Neural progenitor cell (in vitro differentiated cells): ENCODE measurements around the gene TRAPPC12. TPM values are rescaled to one million over a fixed set of nuclear protein-coding genes. Genes with fewer than 3 reads are reported as not detected.

ENCODE experiments used
- DNase-seq: peaks from one replicate; pipeline ENCODE4 v3.0.0-alpha.2; 2016; ENCODE audit warnings: low spot score
- H2AFZ ChIP-seq: fragments of 200-600 bp; sonication (generic); replicated peaks from 2 replicates; pipeline ENCODE4 v1.6.1; 2016; ENCODE audit warnings: antibody characterized with exemption
- H3F3A ChIP-seq: fragments of 200-600 bp; sonication (generic); 2 replicates; pipeline ENCODE4 v1.6.1; 2016; ENCODE audit warnings: antibody characterized with exemption, low read depth
- H3K27ac ChIP-seq: fragments of 200-600 bp; sonication (generic); 2 replicates; pipeline ENCODE4 v1.5.1; 2016; ENCODE audit warnings: mild to moderate bottlenecking
- H3K27me3 ChIP-seq: fragments of 200-600 bp; sonication (generic); 2 replicates; pipeline ENCODE4 v1.6.1; 2016; ENCODE audit warnings: mild to moderate bottlenecking, moderate library complexity
- H3K36me3 ChIP-seq: fragments of 200-600 bp; sonication (generic); 2 replicates; pipeline ENCODE4 v1.5.1; 2016
- H3K4me1 ChIP-seq: fragments of 200-600 bp; sonication (generic); 2 replicates; pipeline ENCODE4 v1.6.1; 2016; ENCODE audit warnings: mixed run types
- H3K4me2 ChIP-seq: fragments of 200-600 bp; sonication (generic); 2 replicates; pipeline ENCODE4 v1.6.1; 2016
- H3K4me3 ChIP-seq: fragments of 200-600 bp; sonication (generic); 2 replicates; pipeline ENCODE4 v1.5.1; 2016
- H3K79me2 ChIP-seq: fragments of 200-600 bp; sonication (generic); 2 replicates; pipeline ENCODE4 v1.6.1; 2016; ENCODE audit warnings: low read depth
- H3K9ac ChIP-seq: fragments of 200-600 bp; sonication (generic); 2 replicates; pipeline ENCODE4 v1.6.1; 2016
- H3K9me3 ChIP-seq: fragments of 200-600 bp; sonication (generic); 2 replicates; pipeline ENCODE4 v1.5.1; 2016; ENCODE audit warnings: low read depth
- H4K20me1 ChIP-seq: fragments of 200-600 bp; sonication (generic); 2 replicates; pipeline ENCODE4 v1.6.1; 2016; ENCODE audit warnings: low read depth
- H3K27ac Mint-ChIP-seq: 3 replicates; pipeline ENCODE4 v1.8.0; 2021; ENCODE audit warnings: mixed read lengths
- H3K27me3 Mint-ChIP-seq: 2 replicates; pipeline ENCODE4 v1.8.0; 2022; ENCODE audit warnings: low read depth, mild to moderate bottlenecking, inconsistent platforms, moderate library complexity, mixed read lengths; ENCODE audit not compliant: insufficient read depth
- H3K36me3 Mint-ChIP-seq: 3 replicates; pipeline ENCODE4 v1.8.0; 2021; ENCODE audit warnings: mixed read lengths
- H3K4me1 Mint-ChIP-seq: 3 replicates; pipeline ENCODE4 v1.8.0; 2021; ENCODE audit warnings: mixed read lengths
- H3K4me3 Mint-ChIP-seq: 3 replicates; pipeline ENCODE4 v1.8.0; 2021; ENCODE audit warnings: mild to moderate bottlenecking, moderate library complexity, mixed read lengths
- H3K9me3 Mint-ChIP-seq: 3 replicates; pipeline ENCODE4 v1.8.0; 2020; ENCODE audit warnings: mixed read lengths
- CTCF ChIP-seq: fragments of 200-600 bp; sonication (generic); IDR thresholded peaks from 2 replicates; pipeline ENCODE4 v1.5.1; 2017; ENCODE audit warnings: antibody characterized with exemption, mild to moderate bottlenecking
- EZH2 ChIP-seq: fragments of 200-600 bp; sonication (generic); IDR thresholded peaks from 2 replicates; pipeline ENCODE4 v1.6.1; 2017; ENCODE audit warnings: antibody characterized with exemption, mild to moderate bottlenecking, moderate library complexity
- EZH2phosphoT487 ChIP-seq: fragments of 200-600 bp; sonication (generic); IDR thresholded peaks from 2 replicates; pipeline ENCODE4 v1.6.1; 2017; ENCODE audit warnings: antibody characterized with exemption
- total RNA-seq: library from RNA; depleted of rRNA; stranded (reverse); fragments of >200 nt; gene quantifications from 2 replicates; pipeline ENCODE4 v1.2.3, GENCODE V29; 2015; ENCODE audit warnings: low replicate concordance

Gene TRAPPC12
- total RNA-seq, 1 donor from 2014 or later, result 59.5 TPM

- H3K36me3 Mint-ChIP-seq, result peaks cover 10% of the 10 kb centered on the region
Measured at GRCh38 chr2:3486047-3487027, 106.8 kb downstream of the TRAPPC12 start.

GRCh38 chr2:3487028-3487425 lies 107.5 kb downstream of the TRAPPC12 start:
- no peaks in the 10 kb centered on the region for H3K9me3 ChIP-seq
- Mint-ChIP-seq H3K27ac (no peak overlapping the region), H3K27me3 (peaks cover 5% of the 10 kb centered on the region), H3K4me1 (peaks cover 20% of the 10 kb centered on the region), H3K9me3 (peaks cover 8% of the 10 kb centered on the region), H3K36me3 (peaks cover 10% of the 10 kb centered on the region), H3K4me3 (no peak overlapping the region)
- no peak for DNase-seq
- H3K4me3 ChIP-seq, result no peak overlapping the region
- TF ChIP-seq CTCF (no peak), EZH2 (no peak), EZH2phosphoT487 (no peak)
- no peaks in the 10 kb centered on the region for H3K79me2 ChIP-seq
- H3F3A ChIP-seq, result no peaks in the 10 kb centered on the region
- H3K4me1 ChIP-seq, result no peaks in the 10 kb centered on the region
- no peak overlapping the region for H3K9ac ChIP-seq
- H3K36me3 ChIP-seq, result no peaks in the 10 kb centered on the region
- H3K27me3 ChIP-seq, result no peaks in the 10 kb centered on the region
- H2AFZ ChIP-seq, result no peak overlapping the region
- H3K27ac ChIP-seq, result no peak overlapping the region
- H3K4me2 ChIP-seq, result no peak overlapping the region
- H4K20me1 ChIP-seq, result no peaks in the 10 kb centered on the region

More at GRCh38 chr2:3486047-3487027, 106.8 kb downstream of the TRAPPC12 start:
- Histone ChIP-seq H3K4me2 (no peak overlapping the region), H3K79me2 (no peaks in the 10 kb centered on the region), H3K27ac (no peak overlapping the region), H3K9me3 (no peaks in the 10 kb centered on the region), H3K27me3 (no peaks in the 10 kb centered on the region), H3K4me1 (no peaks in the 10 kb centered on the region), H3K36me3 (no peaks in the 10 kb centered on the region), H3K9ac (no peak overlapping the region), H3K4me3 (no peak overlapping the region), H2AFZ (no peak overlapping the region), H4K20me1 (no peaks in the 10 kb centered on the region), H3F3A (no peaks in the 10 kb centered on the region)
- Mint-ChIP-seq H3K9me3 (peaks cover 8% of the 10 kb centered on the region), H3K27ac (no peak overlapping the region), H3K4me1 (peaks cover 20% of the 10 kb centered on the region), H3K27me3 (peaks cover 5% of the 10 kb centered on the region), H3K4me3 (no peak overlapping the region)
- DNase-seq, result no peak
- TF ChIP-seq EZH2phosphoT487 (no peak), EZH2 (no peak), CTCF (no peak)

- Mint-ChIP-seq H3K27ac (no peak overlapping the region), H3K4me1 (peaks cover 20% of the 10 kb centered on the region), H3K27me3 (peaks cover 5% of the 10 kb centered on the region), H3K9me3 (peaks cover 8% of the 10 kb centered on the region), H3K36me3 (peaks cover 10% of the 10 kb centered on the region), H3K4me3 (no peak overlapping the region)
- H3K79me2 ChIP-seq, result no peaks in the 10 kb centered on the region
- H3K9me3 ChIP-seq, result no peaks in the 10 kb centered on the region
- H2AFZ ChIP-seq, result no peak overlapping the region
- H3F3A ChIP-seq, result no peaks in the 10 kb centered on the region
- H3K9ac ChIP-seq, result no peak overlapping the region
- H3K4me2 ChIP-seq, result no peak overlapping the region
- H3K27ac ChIP-seq, result no peak overlapping the region
- no peak for DNase-seq
- H3K27me3 ChIP-seq, result no peaks in the 10 kb centered on the region
- no peaks in the 10 kb centered on the region for H3K36me3 ChIP-seq
- no peaks in the 10 kb centered on the region for H4K20me1 ChIP-seq
- TF ChIP-seq EZH2 (no peak), EZH2phosphoT487 (no peak), CTCF (no peak)
- H3K4me1 ChIP-seq, result no peaks in the 10 kb centered on the region
- no peak overlapping the region for H3K4me3 ChIP-seq
Measured at GRCh38 chr2:3487432-3487831, 107.9 kb downstream of the TRAPPC12 start.
